ENCODE data around the gene DDC.

- no peak for TF ChIP-seq CTCF (conservative IDR thresholded peaks at IDR 0.05)
- no peak for TF ChIP-seq EZH2 (IDR thresholded peaks at IDR 0.05; ENCODE audit: low read depth)
Observed at GRCh38 chr7:50479743-50480517, 85.3 kb downstream of the DDC start.

All from PC-9 (cell line).